GM12892 (cell line): ENCODE data around the gene ABHD10.
A peak's percentile ranks its signal among the peaks of the same experiment; 100 is the strongest.

Experiments
- DNase-seq: peaks from one replicate; pipeline ENCODE4 v3.0.0; 2011; ENCODE audit not compliant: insufficient read length
- FAIRE-seq: peaks from 2 replicates; lab custom pipeline; 2011; peaks lifted over from hg19 to GRCh38; lab: Jason Lieb, UNC
- POLR2A ChIP-seq: IDR thresholded peaks from 2 replicates; pipeline ENCODE4 v1.6.1; 2011; ENCODE audit warnings: low read depth, low read length, control low read depth
- POLR2AphosphoS5 ChIP-seq: IDR thresholded peaks from 2 replicates; pipeline ENCODE4 v1.6.1; 2011; ENCODE audit warnings: low read depth, low read length, control low read depth
- TAF1 ChIP-seq: IDR thresholded peaks from 2 replicates; pipeline ENCODE4 v1.6.1; 2011; ENCODE audit warnings: low read depth, mild to moderate bottlenecking, control low read depth, low read length, borderline replicate concordance

Gene ABHD10

GRCh38 chr3:111967651-111968274 lies 11.1 kb upstream of the ABHD10 start:
- DNase-seq: no peak
- no peak for TF ChIP-seq TAF1
- TF ChIP-seq POLR2AphosphoS5: no peak
- no peak for TF ChIP-seq POLR2A
- peak; percentile 82 for FAIRE-seq

- FAIRE-seq (no peak), DNase-seq (no peak)
- no peak for TF ChIP-seq TAF1
- TF ChIP-seq POLR2AphosphoS5: no peak
- TF ChIP-seq POLR2A: no peak
These were observed 10.3 kb upstream of the ABHD10 start for GRCh38 chr3:111968319-111969054.

GRCh38 chr3:111970376-111970775 lies 8.4 kb upstream of the ABHD10 start:
- DNase-seq: no peak
- TF ChIP-seq TAF1 (no peak), POLR2AphosphoS5 (no peak), POLR2A (no peak)
- FAIRE-seq: peak; percentile 38

GRCh38 chr3:111971533-111972130 lies 7.2 kb upstream of the ABHD10 start:
- DNase-seq: no peak
- TF ChIP-seq TAF1 (no peak), POLR2A (no peak), POLR2AphosphoS5 (no peak)
- no peak for FAIRE-seq

- DNase-seq (no peak), FAIRE-seq (no peak)
- TF ChIP-seq POLR2AphosphoS5 (no peak), POLR2A (no peak), TAF1 (no peak)
These were observed 5.9 kb upstream of the ABHD10 start for GRCh38 chr3:111972891-111973290.

GRCh38 chr3:111975131-111975530 lies 3.7 kb upstream of the ABHD10 start:
- FAIRE-seq (no peak), DNase-seq (no peak)
- TF ChIP-seq POLR2A (no peak), TAF1 (no peak), POLR2AphosphoS5 (no peak)

- DNase-seq (no peak), FAIRE-seq (no peak)
- no peak for TF ChIP-seq TAF1
- TF ChIP-seq POLR2A: no peak
- no peak for TF ChIP-seq POLR2AphosphoS5
These were observed 2.6 kb upstream of the ABHD10 start for GRCh38 chr3:111976254-111976653.

- FAIRE-seq (peak; percentile 24), DNase-seq (no peak)
- TF ChIP-seq POLR2AphosphoS5: no peak
- no peak for TF ChIP-seq TAF1
- TF ChIP-seq POLR2A: no peak
These were observed 710 bp downstream of the ABHD10 start for GRCh38 chr3:111979434-111980038.

- FAIRE-seq (peak; percentile 66), DNase-seq (no peak)
These were observed 2.1 kb downstream of the ABHD10 start for GRCh38 chr3:111980716-111981456.

GRCh38 chr3:111981457-111981763 lies 2.6 kb downstream of the ABHD10 start:
- TF ChIP-seq POLR2AphosphoS5 (no peak), TAF1 (no peak), POLR2A (no peak)
- DNase-seq: no peak
- FAIRE-seq: peak; percentile 50

More at GRCh38 chr3:111980716-111981456, 2.1 kb downstream of the ABHD10 start:
- TF ChIP-seq POLR2AphosphoS5: no peak
- no peak for TF ChIP-seq TAF1
- TF ChIP-seq POLR2A: no peak
